Measurements from ENCODE around the gene SHISA7.
A peak's percentile ranks its signal among the peaks of the same experiment; 100 is the strongest.
"Not testable (repeated sequence)": the region's sequence is repeated elsewhere in the genome, so short reads cannot be mapped to it uniquely, and the experiment has no call there.

The SHISA7 gene

DNA sequence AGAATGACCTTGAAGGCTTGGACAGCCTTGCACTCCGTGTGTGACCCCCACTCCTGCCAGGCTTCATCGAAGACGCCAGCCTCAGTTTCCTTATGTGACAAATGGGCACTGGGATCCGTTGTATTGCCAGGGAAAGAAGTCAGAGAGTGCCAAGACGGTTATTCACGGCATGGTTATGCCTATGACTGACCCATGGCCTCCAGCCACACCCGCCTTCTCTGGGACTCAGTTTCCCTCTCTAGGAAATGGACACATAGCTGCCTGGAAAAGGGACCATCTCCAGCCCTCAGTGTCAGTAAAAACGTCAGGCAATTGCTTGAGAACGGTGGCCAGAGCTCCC is 34.6 kb downstream of the SHISA7 start:
- no peak for DNase-seq

DNA sequence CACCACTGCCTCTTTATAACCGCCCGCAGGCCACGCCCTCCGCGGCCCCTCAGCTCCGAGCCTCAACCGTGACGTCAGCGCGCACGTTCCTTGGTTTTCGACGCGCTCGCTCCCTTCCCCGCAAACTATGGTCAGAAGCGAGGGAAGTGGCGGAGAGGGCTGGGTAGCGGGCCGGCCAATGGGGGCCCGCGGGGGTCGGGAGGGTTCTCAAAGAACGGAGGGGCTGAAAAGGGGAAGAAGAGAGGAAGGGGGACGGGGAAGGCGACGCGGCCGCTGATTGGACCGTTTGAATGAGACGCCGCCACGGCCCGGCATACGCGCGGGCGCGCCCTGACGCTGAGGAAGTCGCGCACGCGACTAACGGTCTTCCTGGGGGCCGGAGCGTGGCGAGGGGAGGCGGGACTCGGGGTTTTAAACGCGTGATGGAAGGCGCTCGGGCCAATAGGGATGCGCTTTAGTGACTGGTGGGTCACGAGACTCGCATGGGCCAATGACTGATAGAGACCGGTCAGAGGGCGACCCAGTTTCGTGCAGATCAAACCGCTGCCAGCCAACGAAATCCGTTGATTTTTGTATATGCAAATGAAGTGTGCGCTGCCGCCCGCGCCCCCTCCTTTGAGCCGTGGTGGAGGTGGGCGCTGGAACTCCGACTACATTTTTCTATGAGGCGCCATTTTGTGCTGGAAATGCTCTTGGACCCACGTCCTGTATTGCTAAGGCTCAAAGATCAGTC is 35.1 kb downstream of the SHISA7 start:
- peak; percentile 97 for DNase-seq

DNA sequence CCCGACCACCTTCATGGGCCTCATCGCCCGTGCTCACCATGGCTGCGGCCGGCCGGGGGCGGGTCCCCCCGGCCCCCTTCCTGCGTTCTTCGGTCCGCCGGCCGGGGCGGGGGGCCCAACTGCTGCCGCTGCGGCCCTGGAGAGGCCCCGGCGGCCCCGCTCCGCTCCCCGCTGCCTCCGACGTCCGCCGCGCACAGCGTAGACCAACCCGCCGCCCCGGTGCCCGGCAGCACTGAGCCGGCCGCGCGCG is 35.6 kb downstream of the SHISA7 start, which contains the start of gene UBE2S:
UBE2S (minus strand) TSS at position 239 of the 250 bp plus-strand sequence; CDS start at position 40, 199 bp downstream.
- DNase-seq = not testable (repeated sequence)

DNA sequence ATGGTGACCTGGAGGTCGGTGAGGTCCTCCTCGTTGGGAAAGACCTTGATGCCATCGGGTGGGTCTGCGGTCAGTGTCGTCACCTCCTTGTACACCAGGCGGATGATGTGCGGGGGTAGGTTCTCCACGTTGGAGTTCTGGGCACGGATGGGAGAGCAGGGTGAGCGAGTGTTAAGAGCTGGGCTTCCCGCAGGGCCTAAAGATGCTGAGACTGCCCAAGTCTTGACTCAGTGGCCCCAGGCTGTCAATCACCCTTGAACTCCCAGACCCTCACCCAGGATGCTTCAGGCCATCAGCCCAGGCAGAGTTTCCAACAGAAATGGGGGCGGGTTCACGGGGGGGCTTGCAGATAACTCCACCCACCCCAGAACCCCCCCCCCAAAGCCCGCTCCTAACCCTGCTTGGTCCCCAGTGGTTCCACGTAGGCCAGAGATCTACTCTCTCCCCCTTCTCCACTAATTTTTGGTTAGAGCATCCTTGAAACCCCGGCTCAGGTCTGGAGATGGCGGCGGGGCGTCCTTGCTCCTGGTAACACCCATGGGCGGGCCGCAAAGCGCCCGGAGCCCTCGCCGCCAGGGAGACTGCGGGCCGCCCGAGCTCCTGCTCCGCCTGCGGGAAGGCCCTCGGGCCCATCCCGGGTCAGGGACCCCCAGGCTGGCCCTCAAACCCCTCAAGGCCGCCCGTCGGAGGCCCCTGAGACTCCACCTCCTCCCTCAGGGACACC is 36.1 kb downstream of the SHISA7 start:
- DNase-seq = no peak

DNA sequence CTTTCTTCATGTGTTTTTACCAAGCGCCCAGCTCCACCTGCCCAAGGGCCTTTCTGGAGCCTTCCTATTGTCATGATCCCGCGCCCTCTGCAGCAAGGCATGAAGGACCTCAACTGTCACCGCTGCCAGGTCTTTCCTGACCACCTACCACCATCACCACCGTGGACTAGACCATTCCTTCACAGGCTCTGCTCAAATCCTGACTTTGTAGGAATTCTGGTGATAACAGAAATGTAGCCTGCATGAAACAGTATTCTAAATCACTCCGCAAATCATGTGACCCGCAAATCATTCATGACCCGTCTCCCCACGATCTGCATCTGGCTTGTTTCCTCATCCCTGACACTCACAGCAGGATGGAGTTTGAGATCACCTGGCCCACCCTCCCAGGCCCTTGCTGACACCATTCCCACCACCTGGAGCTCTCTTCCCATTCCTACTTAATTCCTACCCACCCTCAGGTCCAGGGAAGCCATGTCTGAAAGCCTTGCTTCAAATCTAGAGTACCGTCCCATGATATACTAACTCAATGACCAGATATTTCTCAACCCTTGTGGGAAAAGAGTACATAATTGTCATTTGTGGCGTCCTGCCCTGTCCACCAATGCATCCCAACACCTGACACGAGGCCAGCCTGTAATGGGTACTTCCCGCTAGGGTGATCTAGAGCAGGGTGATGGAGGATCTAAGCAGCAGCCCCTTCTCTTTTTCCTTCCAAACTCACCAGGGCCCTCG is 36.8 kb downstream of the SHISA7 start:
- DNase-seq = no peak

DNA sequence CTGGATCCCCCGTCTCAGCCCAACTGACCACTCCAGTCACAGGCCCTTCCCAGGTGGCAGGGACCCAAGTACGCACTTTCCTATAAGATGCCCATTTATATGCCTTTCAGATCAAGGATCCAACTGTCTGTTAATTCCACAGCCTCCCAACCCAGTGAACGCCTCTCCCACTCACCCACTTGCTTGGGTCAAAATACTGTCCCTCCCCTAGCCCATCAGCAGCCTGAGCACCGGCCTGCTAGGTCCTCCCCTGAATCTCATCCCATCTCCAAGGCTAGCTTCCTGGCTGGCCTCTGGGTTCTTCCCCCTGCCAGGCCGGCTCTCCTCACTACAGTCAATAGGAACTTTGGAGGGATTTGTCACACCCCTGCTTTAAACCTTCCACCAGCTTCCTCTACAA is 37.5 kb downstream of the SHISA7 start:
- DNase-seq = no peak

DNA sequence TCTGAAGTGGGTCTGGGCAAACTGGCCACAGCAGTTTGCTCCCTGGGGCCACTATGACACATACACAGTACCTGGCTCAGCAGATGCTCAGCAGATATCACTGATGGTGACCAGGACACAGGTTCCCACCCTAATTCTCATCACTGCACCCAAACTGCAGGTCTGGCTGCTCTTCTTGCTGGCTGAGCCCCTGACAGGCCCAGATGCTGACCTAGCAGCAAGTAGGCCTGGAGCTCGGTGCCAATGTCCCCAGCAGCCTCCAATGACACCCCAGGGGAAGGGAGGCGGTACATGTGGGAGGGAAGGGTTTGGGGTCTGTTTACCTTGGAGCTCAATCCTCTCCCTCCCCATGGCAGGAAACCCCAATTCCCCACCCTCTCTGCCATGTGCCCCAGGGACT is 40.6 kb downstream of the SHISA7 start:
- no peak for DNase-seq

DNA sequence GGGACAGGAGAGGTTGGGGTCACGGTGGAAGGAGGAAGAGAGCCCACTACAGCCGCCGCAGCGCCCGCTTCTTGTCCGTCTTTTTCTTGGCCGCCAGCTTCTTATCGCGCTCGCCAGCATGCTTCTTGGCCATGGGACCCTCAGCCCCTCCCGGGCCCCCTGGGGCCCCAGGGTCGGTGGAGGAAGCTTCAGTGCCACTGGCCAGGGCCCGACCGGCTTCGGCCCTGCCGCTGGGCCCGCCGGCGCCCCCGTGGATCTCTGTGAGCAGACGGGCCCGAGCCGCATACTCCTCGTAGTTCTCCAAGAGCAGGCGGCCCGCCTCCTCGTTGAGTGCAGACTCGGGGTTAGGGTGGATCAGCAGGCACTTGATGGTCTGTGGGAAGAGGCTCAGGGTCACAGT is 41.7 kb downstream of the SHISA7 start:
- DNase-seq = not testable (repeated sequence)

DNA sequence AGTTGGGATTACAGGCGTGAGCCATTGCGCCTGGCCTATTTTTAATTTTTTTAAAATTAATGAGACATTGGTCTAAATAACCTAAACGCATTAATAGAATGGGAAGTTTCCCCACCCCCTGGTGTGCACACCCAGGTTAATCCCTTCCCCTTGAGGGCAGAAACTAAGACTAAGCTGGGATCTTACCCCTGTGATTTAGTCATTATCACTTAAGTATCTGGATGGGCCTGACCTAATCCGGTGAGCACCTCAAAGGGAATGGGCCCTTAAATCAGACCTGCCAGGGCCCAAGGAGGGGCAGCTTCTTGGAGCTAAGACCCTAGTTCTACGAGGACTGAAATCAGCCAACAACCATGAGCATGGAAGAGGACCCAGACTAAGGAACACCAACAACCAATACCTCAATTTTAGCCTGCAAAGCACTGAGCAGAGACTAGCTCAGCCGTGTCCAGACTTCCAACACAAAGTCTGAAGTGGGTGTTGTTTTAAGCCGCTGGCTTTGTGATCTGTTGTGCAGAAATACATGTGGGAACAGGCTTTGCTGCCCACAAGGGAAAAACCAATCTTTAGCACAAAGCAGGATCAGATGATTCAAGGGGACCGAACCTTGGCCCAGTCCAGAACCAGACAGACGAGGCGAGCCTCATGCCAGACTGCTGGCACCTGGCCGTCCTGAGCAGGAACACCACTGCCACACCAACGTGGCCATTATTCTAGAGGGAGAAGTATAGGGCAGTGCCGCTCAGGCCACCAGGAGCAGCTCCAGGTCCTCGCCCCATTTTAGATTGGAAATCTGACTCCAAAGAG is 42.6 kb downstream of the SHISA7 start:
- DNase-seq = no peak

DNA sequence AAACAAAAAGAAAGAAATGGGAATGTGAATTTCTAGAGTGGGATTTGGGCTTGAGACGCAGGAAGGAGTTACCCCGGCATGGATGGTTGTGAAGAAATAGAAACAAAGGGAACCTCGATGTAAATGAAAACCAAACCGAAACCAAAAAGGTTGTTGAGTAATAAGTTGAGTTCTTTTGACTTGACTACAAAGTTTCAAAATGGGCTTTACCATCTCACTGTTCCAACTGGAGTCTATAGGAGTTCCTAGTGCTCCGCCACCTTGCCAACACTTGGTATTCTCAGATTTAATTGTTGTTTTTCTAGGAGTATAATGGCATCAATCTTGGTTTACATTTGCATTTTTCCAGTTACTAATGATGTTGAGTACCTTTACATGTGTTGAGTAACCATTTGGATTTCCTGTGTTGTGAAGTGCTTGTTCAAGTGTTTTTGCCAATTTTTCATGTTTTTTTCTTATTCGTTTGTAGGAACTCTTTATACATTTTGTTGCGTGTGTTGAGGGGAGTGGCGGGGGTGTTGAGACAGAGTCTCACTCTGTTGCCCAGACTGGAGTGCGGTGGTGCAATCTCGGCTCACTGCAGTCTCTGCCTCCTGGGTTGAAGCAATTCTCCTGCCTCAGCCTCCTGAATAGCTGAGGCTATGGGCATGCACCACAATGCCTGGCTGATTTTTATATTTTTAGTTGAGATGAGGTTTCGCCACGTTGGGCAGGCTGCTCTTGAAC is 44.7 kb downstream of the SHISA7 start:
- no peak for DNase-seq

DNA sequence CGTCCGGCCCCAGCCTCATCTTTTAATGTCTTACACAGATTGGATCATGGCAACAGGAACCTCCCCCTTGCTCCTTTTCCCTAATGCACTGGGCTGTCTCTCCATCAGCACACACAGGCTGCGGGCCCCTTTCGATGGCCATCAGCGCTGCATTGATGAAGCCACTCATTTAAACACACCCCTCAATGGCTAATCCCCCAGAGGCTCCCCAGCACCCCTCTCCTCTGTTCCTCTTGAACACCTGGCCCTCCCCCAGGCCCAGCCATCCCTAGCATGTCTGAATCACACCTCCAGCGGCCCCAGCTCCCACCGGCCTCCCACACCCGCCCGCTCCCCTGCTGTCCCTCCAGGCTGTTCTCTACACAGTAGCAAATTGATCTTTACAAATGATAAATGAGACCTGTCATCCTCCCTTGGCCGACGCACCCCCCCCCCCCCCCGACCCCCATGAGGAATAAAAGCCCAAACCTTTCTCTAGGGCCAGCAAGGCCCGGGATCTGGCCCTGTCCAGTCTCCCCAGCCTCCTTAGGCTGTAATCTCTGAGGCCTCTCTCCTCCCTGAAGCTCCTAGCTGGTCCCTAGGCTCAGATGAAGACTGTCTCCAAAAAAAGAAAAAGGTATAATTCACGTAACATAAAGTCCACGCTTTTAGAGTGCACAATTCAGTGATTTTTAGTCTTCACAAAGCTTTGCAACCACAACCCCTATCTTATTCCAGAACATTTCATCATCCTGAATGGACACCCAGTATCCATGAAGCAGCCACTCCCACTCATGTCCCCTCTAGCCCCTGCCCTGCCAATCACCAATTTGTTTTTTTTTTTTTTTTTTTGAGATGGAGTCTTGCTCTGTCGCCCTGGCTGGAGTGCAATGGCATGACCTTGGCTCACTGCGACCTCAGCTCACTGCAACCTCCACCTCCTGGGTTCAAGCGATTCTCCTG is 50.0 kb downstream of the SHISA7 start:
- DNase-seq = no peak

DNA sequence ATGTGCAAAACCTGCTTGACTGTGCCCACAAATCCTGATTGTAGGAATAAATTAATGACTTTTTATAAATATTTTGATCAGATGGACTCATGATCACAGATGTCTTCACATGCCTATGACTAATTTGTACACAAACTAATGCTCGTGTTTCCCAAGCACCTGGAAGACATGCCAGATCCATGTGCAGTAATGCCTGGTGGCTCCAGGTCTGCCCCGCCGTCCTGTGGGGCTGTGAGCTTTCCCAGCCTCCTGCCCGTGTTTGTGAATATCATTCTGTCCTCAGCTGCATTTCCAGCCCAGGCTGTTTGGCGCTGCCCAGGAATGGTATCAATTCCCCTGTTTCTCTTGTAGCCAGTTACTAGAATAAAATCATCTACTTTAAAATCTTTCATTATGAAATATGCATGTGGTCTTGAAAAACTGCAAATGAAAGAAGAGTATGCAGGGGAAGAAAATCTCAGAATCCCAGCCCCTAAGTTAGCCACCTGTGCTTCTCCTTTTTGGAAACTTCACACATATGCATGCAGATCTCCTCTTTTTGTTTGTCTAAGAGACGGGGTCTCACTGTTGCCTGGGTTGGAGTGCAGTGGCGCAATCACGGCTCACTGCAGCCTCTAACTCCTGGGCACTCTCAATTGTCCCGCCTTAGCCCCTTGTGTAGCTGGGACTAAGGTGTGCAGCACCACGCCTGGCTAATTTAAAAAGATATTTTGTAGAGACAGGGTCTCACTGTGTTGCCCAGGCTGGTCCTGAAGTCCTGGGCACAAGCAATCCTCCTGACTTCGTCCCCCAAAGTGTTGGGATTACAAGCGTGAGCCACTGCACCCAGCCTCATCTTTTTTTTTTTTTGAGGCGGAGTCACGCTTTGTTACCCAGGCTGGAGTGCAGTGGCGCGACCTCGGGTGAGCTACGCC is 51.1 kb downstream of the SHISA7 start:
- no peak for DNase-seq

DNA sequence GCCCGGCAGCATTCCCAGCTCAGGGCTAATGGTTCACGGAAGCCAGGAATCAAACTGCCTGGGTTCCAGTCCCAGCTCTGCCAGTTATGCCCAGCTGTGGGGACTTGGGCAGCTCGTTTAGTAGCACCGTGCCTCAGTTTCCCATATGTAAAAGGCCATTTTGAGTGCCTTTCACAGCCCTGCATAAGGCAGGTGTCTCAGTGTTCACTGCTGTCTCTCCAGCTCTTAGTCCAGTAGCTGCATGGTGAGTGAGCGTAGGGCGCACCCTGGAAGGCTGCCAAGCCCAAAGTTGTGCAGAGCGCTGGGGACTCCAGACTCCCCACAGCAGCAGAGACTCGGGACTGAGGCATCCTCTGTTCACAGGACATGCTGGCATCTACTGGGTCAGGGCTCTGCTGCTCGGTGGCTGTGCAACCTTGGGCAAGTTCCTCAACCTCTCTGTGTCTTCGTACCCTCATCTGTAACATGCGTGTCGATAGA is 51.9 kb downstream of the SHISA7 start:
- DNase-seq = no peak

DNA sequence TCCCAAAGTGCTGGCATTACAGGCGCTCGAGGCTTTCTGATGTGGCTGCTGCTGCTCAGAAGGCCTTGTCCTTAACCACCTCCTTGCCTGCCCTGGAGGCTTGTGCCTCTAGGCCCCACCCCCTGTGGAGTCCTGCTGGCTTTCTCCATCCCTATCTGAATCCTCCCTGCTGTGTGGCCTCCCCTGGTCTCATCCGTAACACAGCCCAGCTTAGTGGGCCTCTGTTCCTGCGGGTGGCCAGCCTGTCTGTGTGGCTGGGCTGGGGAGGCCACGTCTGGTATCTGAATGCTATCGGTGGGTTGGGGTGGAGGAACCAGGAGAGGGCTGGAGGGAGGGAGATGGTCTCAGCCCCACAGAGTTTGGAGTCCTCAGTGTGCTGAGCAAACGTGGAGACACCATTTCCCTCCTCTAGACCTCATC is 52.6 kb downstream of the SHISA7 start:
- no peak for DNase-seq

DNA sequence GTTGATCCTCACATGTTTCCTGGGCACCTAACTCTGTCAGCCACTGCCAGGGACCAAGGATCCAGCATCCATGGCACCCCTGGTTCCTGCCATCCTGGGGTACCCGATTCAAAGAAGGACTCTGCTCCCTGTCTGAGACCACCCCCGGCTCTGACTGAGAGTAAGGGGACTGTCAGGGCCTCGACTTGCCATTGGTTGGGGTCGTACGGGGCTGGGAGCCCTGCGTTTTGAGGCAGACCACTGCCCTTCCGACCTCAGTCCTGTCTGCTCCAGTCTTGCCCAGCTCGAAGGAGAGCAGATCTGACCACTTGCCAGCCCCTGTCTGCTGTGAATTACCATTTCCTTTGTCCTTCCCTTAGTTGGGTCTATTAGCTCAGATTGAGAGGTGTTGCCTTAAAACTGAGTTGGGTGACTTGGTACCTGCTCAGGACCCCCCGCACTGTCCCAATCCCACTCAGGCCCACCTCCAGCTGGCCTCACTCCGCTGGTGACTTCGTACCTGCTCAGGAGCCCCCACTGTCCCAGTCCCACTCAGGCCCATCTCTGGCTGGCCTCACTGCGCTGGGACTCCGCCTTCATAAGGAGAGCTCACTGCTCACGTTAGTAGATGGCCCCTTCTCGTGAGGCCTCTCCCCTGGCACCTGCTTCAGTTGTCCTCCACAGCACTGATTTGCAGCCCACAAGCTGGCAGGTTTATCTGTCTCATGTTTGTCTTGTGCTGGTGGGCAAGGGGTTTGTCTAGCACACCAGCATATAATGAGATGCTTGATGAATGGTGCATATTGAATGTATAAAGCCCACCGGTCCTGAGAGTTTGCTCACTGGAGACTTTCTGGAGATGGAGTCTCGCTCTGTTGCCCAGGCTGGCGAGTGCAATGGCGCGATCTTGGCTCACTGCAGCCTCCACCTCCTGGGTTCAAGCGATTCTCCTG is 53.4 kb downstream of the SHISA7 start:
- no peak for DNase-seq

DNA sequence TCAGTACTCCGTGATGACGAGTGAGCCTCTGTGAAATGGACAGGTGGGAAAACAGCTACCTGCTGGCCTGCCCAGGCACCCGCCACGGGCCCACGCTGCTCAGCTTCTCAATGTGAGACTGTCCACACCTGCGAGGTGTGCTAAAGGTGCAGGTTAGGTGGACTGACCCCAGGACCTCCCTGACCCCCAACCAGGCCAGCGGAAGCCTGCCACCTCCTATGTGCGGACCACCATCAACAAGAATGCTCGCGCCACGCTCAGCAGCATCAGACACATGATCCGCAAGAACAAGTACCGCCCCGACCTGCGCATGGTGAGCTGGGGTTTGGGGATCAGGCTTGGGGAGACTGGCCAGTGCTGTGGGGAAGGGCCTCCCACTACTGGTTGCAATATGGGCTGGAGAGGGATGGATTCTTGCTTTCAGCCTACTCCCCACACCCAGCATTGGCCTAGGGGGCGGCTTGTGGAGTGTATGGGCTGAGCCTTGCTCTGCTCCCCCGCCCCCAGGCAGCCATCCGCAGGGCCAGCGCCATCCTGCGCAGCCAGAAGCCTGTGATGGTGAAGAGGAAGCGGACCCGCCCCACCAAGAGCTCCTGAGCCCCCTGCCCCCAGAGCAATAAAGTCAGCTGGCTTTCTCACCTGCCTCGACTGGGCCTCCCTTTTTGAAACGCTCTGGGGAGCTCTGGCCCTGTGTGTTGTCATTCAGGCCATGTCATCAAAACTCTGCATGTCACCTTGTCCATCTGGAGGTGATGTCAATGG is 55.2 kb downstream of the SHISA7 start:
- no peak for DNase-seq

DNA sequence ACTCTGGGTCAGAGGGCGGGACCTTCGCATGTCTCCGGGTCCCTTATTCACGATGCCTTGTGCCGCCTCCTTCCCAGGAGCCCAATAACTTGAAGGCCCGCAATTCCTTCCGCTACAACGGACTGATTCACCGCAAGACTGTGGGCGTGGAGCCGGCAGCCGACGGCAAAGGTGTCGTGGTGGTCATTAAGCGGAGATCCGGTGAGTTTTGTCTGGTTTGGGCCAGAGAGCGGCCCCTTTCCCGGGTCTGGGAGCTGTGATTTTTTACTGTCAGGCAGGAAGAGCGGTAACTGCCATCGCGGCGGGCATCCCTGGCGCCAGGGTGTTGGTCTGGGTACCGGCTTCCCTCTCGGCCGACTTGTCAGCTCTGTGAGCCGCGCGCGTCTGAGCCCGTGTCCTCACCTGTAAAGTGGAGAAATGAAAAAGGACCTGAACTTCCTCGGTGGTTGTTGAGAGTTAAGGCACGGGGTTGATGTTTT is 56.6 kb downstream of the SHISA7 start:
- DNase-seq = no peak
